Vagina (tissue), 2 donors: ENCODE data around the gene ANKRD28.

Experiments
- CTCF ChIP-seq, 3 experiments: fragments of 450-650 bp in 2 of 3; fragments of 200-600 bp in 1 of 3; sonication (generic) in 1 of 3; IDR thresholded peaks; one replicate each; pipeline ENCODE4 v1.5.1; 2017 to 2019; ENCODE audit warnings: antibody characterized with exemption in 3 of 3, mild to moderate bottlenecking in 2 of 3, moderate library complexity in 2 of 3
- POLR2A ChIP-seq, 2 donors: fragments of 450-650 bp; IDR thresholded peaks; one replicate each; pipeline ENCODE4 v1.6.1; 2017; ENCODE audit warnings: antibody characterized with exemption in 2 of 2, mild to moderate bottlenecking in 2 of 2, moderate library complexity in 2 of 2
- POLR2AphosphoS5 ChIP-seq, 2 donors: sonication (generic); formaldehyde crosslinking; IDR thresholded peaks; one replicate each; pipeline ENCODE4 v1.9.0; 2017; ENCODE audit warnings: antibody characterized with exemption in 2 of 2, mild to moderate bottlenecking in 2 of 2, low read depth in 1 of 2; ENCODE audit not compliant: insufficient read depth in 1 of 2

- TF ChIP-seq CTCF (IDR thresholded peaks at IDR 0.05): no peak
- TF ChIP-seq POLR2AphosphoS5 (IDR thresholded peaks at IDR 0.05; ENCODE audit: insufficient read depth in 1 of 2, low read depth in 1 of 2): no peak
- TF ChIP-seq POLR2A (IDR thresholded peaks at IDR 0.05): no peak
These were observed 86.5 kb downstream of the ANKRD28 start for GRCh38 chr3:15711281-15711680.
